Bronchial epithelial cell (primary cell): Measurements from ENCODE around the gene SNAP23. TPM values are rescaled to one million over a fixed set of nuclear protein-coding genes. Genes with fewer than 3 reads are reported as not detected.

ENCODE experiments used
- DNase-seq: peaks from one replicate; pipeline ENCODE4 v3.0.0-alpha.2; 2010; ENCODE audit warnings: low read depth
- FAIRE-seq: peaks from 2 replicates; lab custom pipeline; 2011; peaks lifted over from hg19 to GRCh38; lab: Jason Lieb, UNC
- H3K27me3 ChIP-seq: 2 replicates; pipeline ENCODE4 v1.5.1; 2011; ENCODE audit warnings: low read length; ENCODE audit not compliant: control insufficient read depth, insufficient read depth
- H3K36me3 ChIP-seq: 2 replicates; pipeline ENCODE4 v1.5.1; 2011; ENCODE audit warnings: low read length; ENCODE audit not compliant: control insufficient read depth, insufficient read depth
- H3K4me3 ChIP-seq: 2 replicates; pipeline ENCODE4 v1.5.1; 2011; ENCODE audit warnings: mild to moderate bottlenecking, low read depth, low read length, control low read depth
- CTCF ChIP-seq: IDR thresholded peaks from 2 replicates; pipeline ENCODE4 v1.5.1; 2011; ENCODE audit warnings: mild to moderate bottlenecking, moderate library complexity, low read length, control low read depth, inconsistent platforms; ENCODE audit not compliant: insufficient read depth, severe bottlenecking
- total RNA-seq: library from RNA; depleted of rRNA; stranded (reverse); fragments of >200 nt; gene quantifications from 2 replicates; pipeline ENCODE4 v1.2.1, GENCODE V29; 2014

Gene SNAP23
- total RNA-seq, 1 donor from 2014 or later = 58.2 TPM

- H3K4me3 ChIP-seq = no peak overlapping the region
- no peaks in the 10 kb centered on the region for H3K36me3 ChIP-seq
- TF ChIP-seq CTCF = no peak
- DNase-seq (no peak), FAIRE-seq (no peak)
- H3K27me3 ChIP-seq = no peaks in the 10 kb centered on the region
Observed at GRCh38 chr15:42465520-42466259, 29.7 kb upstream of the SNAP23 start.

GRCh38 chr15:42471002-42471401 lies 24.4 kb upstream of the SNAP23 start:
- no peak overlapping the region for H3K4me3 ChIP-seq
- no peaks in the 10 kb centered on the region for H3K36me3 ChIP-seq
- FAIRE-seq = no peak
- TF ChIP-seq CTCF = no peak
- no peak for DNase-seq
- no peaks in the 10 kb centered on the region for H3K27me3 ChIP-seq

GRCh38 chr15:42474827-42475226 lies 20.6 kb upstream of the SNAP23 start:
- FAIRE-seq = no peak
- H3K4me3 ChIP-seq = no peak overlapping the region
- no peaks in the 10 kb centered on the region for H3K27me3 ChIP-seq
- no peak for DNase-seq
- H3K36me3 ChIP-seq = no peaks in the 10 kb centered on the region
- no peak for TF ChIP-seq CTCF

- Histone ChIP-seq H3K36me3 (no peaks in the 10 kb centered on the region), H3K27me3 (no peaks in the 10 kb centered on the region), H3K4me3 (no peak overlapping the region)
- FAIRE-seq (no peak), DNase-seq (no peak)
- TF ChIP-seq CTCF = no peak
Observed at GRCh38 chr15:42482701-42483100, 12.7 kb upstream of the SNAP23 start.

- DNase-seq = no peak
- no peak for FAIRE-seq
- TF ChIP-seq CTCF = no peak
- H3K36me3 ChIP-seq = no peaks in the 10 kb centered on the region
- H3K27me3 ChIP-seq = no peaks in the 10 kb centered on the region
- H3K4me3 ChIP-seq = no peak overlapping the region
Observed at GRCh38 chr15:42483677-42484076, 11.8 kb upstream of the SNAP23 start.

GRCh38 chr15:42490291-42490670 lies 5.2 kb upstream of the SNAP23 start:
- H3K4me3 ChIP-seq = peak overlapping the region; percentile 80
- H3K27me3 ChIP-seq = no peaks in the 10 kb centered on the region
- FAIRE-seq (no peak), DNase-seq (peak; percentile 17)
- TF ChIP-seq CTCF = no peak
- no peaks in the 10 kb centered on the region for H3K36me3 ChIP-seq
